GM10248 (cell line): ENCODE measurements around the gene HOXB2.

Experiments
- CTCF ChIA-PET: fragments of 300-600 bp; sonication (Branson Sonifier 250); formaldehyde crosslinking; extraction: SDS; loops from one replicate; lab custom pipeline; 2021; ENCODE audit warnings: antibody characterized with exemption; lab: Yijun Ruan, JAX
- POLR2A ChIA-PET: fragments of 350-650 bp; sonication (Branson Sonifier 250); formaldehyde crosslinking; extraction: SDS; loops from one replicate; lab custom pipeline; 2020; ENCODE audit warnings: antibody characterized with exemption; lab: Yijun Ruan, JAX
- DNase-seq: peaks from one replicate; pipeline ENCODE4 v3.0.0; 2012; ENCODE audit errors: extremely low spot score
- TF ChIP-seq, protein P1 (sequence below): IDR thresholded peaks from 2 replicates; pipeline ENCODE4 v1.5.1; 2012; ENCODE audit warnings: mild to moderate bottlenecking, low read depth; ENCODE audit errors: extremely low read depth, missing control alignments, control extremely low read depth

Gene HOXB2

DNA sequence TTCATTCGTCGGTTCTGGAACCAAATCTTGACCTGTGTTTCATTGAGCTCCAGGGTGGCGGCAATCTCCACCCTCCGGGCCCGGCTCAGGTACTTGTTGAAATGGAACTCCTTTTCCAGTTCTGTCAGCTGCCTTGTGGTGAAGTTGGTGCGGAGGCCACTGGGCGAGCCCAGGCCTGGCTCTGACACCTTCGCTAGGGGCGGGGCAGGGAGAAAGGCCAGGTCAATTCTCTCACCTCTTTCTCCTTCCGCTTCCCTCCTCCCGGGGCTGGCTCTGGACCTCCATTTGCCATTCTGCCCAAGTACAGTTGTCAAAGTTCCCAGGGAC lies 15.3 kb downstream of the HOXB2 start:
- CTCF ChIA-PET = interaction anchor here (0.8 kb wide), 1 partner anchor 13 kb away, joined by 3 read pairs; no protein-coding TSS in a partner anchor

DNA sequence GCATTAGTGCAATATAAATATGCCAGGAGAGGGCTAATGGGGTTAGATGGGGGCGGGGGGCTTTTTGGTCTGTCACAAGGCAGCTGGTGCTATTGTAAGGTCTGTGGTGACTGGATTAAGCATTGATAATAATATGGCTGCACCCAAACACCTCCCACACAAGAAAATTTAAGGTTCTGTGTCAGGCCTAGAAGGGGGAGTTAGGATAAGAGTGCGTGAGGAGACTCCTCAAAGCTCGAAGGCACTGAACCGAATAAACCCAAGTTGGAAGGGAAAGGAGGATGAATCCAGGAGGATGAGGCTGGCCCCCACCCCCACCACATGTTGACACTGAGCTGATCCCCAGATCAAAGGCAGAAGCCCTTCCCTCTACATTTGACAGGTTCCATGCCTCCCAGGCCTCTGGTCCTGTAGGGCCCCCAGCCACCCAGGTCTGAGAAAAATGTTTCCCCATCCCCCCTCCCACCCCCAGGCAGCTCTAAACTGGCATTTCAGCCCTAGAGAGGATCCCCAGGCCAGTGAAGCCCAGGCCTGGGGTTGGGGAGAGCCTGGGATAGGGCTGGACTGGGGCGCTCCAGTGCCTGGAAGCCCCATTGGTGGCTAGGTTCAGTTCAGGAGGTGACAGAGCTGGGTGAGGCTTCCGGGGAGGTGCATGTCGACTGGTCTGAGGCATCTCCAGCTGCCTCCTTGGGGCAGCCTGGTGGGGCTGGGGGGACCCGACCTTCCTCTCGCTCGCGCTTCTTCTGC lies 15.8 kb downstream of the HOXB2 start:
- ChIA-PET CTCF (interaction anchor here (0.8 to 1.0 kb wide), 4 partner anchors 13 to 606 kb away, joined by 3 to 4 read pairs (median 3); no protein-coding TSS in a partner anchor), POLR2A (no interaction called here)
- TF ChIP-seq, protein P1, sequence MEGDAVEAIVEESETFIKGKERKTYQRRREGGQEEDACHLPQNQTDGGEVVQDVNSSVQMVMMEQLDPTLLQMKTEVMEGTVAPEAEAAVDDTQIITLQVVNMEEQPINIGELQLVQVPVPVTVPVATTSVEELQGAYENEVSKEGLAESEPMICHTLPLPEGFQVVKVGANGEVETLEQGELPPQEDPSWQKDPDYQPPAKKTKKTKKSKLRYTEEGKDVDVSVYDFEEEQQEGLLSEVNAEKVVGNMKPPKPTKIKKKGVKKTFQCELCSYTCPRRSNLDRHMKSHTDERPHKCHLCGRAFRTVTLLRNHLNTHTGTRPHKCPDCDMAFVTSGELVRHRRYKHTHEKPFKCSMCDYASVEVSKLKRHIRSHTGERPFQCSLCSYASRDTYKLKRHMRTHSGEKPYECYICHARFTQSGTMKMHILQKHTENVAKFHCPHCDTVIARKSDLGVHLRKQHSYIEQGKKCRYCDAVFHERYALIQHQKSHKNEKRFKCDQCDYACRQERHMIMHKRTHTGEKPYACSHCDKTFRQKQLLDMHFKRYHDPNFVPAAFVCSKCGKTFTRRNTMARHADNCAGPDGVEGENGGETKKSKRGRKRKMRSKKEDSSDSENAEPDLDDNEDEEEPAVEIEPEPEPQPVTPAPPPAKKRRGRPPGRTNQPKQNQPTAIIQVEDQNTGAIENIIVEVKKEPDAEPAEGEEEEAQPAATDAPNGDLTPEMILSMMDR = no peak
- DNase-seq = no peak

More for the DNA sequence above, 15.3 kb downstream of the HOXB2 start:
- DNase-seq = no peak
- TF ChIP-seq, protein P1 = no peak
- POLR2A ChIA-PET = no interaction called here

DNA sequence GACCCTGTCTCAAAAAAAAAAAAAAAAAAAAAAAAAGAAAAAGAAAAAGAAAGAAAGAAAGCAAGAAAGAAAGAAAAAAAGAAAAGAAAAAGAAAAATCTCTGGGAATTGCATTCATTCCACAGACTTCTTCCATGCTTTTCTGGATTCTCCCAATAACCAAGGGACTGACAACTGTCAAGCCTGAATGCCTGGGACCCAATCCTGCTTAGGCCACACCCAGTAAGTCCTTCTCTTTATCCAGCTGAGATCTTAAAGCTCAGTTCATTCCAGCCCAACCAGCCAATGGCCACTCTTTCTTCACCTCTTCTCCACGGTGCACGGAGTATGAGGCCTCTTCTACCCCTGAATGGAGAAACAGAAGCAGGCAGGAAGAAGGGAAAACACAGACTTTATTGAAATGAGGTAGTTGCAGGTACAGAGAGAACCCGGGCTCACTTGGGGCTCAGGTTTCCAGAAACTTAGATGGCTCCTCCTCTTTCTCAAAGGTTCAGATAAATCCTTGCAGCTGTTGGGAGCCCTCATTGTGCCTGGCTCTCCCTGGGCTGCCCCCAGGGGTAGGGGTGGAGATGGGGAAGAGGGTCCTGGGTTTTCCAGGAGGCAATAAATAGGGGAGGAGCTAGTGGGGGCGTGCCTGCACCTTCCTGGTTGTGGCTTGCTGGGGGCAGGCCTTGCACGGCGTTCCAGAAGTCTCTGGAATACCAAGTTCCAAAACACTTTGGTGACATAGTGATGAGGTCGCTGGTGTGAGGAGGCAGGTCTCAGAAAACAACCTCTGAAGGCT lies 16.6 kb downstream of the HOXB2 start:
- POLR2A ChIA-PET = no interaction called here
- CTCF ChIA-PET = interaction anchor here (0.8 to 1.0 kb wide), 3 partner anchors 29 to 605 kb away, joined by 3 to 4 read pairs (median 3); no protein-coding TSS in a partner anchor
- no peak for DNase-seq
- TF ChIP-seq, protein P1 = no peak

DNA sequence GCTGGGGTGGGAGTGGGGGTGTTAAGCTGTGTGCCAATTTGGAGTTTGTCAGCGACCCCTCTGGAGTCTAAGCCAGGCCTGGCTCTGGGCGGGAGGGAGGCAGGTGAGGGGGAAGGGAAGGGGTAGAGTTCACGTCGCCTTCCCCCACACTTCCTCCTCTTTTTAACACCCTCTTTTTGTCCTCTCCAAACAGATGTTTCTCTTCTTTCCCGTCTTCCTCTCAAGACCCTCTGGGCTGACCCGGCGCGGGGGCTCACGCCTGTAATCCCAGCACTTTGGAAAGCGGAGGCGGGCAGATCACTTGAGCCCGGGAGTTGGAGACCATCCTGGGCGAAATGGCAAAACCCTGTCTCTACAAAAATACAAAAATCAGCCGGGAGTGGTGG lies 17.4 kb downstream of the HOXB2 start:
- TF ChIP-seq, protein P1 = no peak
- no peak for DNase-seq
- POLR2A ChIA-PET = no interaction called here
- CTCF ChIA-PET = no interaction called here

GRCh38 chr17:48526608-48527546 lies 18.0 kb downstream of the HOXB2 start:
- no peak for DNase-seq
- CTCF ChIA-PET = no interaction called here
- POLR2A ChIA-PET = no interaction called here
- TF ChIP-seq, protein P1 = no peak

- POLR2A ChIA-PET = no interaction called here
- no peak for DNase-seq
- TF ChIP-seq, protein P1 = no peak
- CTCF ChIA-PET = interaction anchor here (1.0 to 2.5 kb wide), 9 partner anchors 9 to 171 kb away, joined by 3 to 9 read pairs (median 4); no protein-coding TSS in a partner anchor
Measured at GRCh38 chr17:48523010-48523409, 21.9 kb downstream of the HOXB2 start.
